HG03139 (cell line): ENCODE data around the gene UBE4B.
"Not testable (repeated sequence)": the region's sequence is repeated elsewhere in the genome, so short reads cannot be mapped to it uniquely, and the experiment has no call there.

ENCODE experiments used
- ATAC-seq: cut with Tn5 transposase; IDR thresholded peaks from one replicate; pipeline ENCODE4 v1.9.1; 2021; ENCODE audit not compliant: unreplicated experiment

UBE4B gene

DNA sequence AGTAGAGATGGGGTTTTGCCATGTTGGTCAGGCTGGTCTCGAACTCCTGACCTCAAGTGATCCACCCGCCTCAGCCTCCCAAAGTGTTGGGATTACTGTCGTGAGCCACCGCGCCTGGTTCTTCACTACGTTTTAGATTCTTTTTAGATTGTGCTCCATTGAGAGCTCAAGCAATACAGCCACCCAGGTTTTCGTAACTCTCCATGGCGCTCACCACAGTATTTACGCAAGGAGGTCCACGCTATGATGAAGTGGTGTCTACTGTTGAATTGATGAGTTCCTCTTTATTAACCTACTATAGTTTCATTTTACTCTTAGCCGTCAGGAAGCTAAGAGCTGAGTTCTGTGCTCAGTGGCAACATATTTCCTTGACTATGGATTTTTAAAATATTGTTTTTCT is 175.8 kb downstream of the UBE4B start:
- ATAC-seq, result no peak

DNA sequence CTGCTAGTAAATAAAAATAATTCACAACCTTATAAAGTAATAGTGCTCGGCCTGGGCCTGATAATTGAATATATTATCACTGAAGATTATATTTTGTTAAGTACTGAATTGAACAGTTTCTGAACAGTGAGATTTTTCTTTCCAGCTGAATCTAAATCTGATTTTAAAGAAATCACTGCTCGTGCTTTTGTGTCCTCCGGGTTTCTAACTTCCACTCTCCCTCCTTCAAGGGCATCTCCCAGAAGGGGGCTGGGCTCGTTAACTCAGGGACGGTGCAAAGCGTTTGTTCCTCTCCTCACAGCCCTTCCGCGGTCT is 176.8 kb downstream of the UBE4B start:
- no peak for ATAC-seq

DNA sequence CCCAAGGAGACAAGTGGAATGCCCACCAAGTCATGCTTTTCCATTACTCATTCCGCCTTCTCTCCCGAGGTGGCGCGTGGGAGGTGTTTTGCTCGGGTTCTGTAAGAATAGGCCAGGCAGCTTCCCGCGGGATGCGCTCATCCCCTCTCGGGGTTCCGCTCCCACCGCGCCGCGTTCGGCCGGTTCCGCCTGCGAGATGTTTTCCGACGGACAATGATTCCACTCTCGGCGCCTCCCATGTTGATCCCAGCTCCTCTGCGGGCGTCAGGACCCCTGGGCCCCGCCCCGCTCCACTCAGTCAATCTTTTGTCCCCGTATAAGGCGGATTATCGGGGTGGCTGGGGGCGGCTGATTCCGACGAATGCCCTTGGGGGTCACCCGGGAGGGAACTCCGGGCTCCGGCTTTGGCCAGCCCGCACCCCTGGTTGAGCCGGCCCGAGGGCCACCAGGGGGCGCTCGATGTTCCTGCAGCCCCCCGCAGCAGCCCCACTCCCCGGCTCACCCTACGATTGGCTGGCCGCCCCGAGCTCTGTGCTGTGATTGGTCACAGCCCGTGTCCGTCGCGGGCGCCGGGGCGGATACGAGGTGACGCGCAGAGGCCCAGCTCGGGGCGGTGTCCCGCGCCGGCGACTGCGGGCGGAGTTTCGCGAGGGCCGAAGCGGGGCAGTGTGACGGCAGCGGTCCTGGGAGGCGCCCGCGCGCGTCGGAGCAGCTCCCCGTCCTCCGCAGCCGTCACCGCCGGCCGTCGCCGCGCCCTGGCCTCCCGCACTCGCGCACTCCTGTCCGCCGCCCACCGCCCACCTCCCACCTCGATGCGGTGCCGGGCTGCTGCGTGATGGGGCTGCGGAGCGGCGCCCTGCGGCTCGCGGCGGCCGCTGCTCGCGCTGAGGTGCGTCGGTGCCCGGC is 177.4 kb downstream of the UBE4B start, which contains the start of gene KIF1B:
Gene KIF1B (plus strand): TSS at position 666 of the 906 bp plus-strand sequence. CDS start 21,759 bp downstream, outside the sequence.
- ATAC-seq, result peak; percentile 98

DNA sequence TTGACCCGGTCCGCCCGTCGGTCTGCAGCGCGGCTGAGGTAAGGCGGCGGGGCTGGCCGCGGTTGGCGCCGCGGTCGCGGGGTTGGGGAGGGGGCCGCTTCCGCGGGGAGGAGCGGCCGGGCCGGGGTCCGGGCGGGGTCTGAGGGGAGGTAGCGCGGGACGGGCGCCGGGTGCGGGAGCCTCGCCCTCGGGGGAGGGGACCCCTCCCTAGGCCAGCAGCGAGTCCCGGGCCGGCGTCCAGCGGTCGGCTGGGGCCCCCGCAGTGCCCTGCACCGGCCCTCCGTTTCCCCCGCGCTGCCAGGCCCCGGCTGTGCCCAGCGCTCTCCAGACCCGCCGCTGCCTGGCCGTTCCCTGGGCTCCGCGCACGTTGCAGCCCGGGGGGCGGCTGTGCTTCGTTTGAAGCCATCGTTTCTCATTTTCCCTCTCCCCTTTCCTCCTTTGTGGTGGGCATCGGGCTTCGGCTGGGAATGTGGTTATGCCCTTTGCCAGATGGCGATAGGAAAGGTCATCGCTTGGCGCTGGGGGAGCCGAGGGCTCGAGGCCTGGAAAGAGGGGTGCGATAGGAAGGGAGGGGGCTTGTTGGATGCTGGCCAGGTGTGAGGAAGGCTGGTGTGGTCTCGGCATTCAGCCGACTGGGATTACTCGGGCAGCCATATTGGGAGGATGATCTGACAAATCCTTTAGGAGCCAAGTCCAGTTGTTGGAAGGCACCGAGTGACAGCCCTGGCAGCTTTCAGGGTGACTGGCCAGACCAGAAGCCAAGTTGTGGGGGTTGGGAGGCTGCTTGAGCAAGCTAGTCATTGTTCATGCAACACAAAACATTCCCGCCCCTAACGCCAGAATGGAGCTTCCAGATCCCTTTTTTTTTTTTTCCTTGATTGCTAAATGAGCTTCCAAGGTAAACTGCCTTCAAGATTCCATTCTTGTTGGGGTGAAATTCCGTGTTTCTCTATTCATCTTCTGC is 178.4 kb downstream of the UBE4B start:
- ATAC-seq, result peak; percentile 12

DNA sequence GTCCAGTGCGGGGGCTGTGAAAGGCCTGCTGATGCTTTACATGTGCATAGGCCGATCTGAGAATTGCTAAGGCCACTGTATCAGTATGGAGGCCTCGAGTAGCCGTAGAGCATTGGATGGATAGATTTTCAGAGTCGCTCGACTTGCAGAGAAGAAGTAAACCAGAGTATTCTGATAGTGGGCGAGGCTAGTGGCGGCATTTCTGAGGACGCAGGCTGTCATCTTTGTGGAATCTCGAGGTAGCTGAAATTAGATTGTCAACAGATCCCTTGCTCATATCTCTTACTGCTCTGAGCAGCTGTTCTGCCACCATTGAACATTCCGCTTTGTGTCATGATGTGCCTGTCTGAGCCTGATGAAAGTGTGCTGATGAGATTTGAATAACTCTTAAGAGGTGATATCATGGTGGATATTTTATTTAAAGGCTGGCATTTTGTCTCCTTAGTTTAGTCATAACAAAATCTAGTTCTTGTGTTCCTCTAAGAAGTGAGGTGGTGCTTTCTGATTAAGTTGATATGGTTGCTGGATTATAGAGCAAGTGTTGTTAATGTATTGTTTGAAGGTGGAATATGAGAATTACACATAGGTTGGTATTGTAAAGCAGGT is 179.2 kb downstream of the UBE4B start:
- ATAC-seq, result no peak

DNA sequence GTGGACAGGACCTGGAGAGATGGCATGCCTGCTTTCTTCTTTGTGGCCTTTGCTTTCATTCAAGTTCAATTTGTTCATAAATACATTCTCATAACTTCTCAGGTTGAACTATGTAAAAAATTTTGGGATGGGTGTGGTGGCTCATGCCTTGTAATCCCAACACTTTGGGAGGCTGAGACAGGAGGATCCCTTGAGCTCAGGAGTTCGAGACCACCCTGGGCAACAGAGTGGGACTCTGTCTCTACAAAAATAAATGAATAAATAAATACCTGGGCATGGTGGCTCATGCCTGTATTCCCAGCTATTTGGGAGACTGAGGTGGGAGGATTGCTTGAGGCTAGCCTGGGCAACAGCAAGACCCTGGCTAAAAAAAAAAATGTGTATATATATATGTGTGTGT is 179.7 kb downstream of the UBE4B start:
- no peak for ATAC-seq

DNA sequence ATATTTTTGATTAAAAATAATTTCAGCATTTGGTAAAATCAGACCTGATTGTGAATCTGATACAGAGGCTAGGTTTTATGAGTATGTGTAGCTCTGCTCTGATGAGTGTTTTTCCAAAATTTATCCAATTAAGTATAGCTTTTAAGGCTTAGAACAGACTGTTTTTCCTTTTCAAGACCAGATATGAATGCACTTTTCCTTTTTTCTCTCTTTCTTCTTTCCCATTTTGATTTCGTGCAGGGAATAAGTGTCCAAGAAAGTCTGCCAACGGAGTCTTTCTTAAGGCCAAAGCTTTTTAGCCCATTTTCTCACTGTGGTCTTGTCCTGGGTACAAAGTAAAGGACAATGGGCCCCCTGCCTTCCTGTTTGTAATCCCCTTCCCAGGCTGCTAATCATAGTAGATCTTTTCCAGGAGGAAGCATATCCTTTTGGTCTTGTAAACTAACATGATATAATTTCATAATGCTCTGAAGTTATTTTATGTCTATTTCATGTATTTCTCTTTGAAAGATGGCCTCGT is 180.5 kb downstream of the UBE4B start:
- ATAC-seq, result no peak

DNA sequence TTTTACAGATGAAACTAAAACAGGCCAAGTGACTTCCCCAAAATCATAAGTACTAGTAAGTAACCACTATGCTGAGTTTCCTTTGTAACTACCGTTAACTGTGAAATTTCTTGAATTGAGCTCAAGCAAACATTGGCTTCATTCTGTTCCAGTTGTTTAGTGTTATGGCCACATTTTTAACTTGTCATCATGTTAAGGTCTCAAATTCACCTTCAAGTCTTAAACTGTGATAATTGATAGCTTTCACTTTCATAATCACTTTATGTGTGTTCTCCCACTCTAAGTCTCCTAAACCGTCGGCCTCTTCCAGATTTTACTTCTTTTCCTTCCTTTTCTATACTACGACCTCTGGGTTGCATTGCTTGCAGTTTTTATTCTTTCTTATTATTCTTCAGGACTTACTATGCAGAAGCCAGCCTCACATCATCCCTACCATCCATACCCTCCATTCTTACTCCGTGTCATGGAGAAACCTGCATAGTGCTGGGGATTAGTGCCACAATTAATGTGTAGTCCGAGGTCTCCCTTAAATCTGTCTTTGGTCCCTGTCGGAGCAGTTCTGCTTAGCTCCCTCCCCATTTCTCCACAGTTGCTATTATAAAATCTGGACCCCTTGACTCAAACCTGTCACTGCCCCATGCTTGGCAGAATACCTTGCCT is 183.5 kb downstream of the UBE4B start:
- no peak for ATAC-seq

DNA sequence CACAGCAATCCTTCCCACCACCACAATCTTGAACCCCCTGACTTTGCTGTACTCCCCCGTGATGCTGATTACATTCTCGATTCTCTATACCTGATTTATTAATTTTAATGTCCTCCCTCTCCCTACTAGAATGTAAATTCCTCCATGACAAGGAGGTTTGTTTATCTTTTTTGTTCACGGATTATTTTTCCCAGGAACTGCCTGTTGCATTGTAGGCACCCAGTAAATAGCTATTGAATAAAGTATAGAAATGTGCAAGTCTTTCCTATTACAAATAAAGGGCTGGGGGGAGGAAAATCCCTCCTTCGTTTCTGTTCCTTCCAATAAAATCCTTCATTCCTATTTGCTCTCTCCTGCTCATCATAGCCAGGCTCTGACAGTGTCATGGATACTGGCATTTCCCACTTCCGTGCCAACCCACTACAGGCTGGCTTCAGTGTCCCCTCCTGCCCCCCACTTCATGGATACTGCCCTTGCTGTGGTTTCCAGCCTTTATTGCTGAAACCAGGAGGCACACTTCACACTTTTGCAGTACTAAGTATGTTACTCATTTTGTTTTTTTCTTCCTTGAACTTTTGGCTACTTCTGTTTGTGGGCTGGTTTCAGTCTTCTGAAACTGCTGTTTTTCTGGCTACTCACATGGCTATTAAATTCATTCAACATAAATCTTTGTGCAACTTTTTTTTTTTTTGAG is 185.1 kb downstream of the UBE4B start:
- ATAC-seq, result no peak

DNA sequence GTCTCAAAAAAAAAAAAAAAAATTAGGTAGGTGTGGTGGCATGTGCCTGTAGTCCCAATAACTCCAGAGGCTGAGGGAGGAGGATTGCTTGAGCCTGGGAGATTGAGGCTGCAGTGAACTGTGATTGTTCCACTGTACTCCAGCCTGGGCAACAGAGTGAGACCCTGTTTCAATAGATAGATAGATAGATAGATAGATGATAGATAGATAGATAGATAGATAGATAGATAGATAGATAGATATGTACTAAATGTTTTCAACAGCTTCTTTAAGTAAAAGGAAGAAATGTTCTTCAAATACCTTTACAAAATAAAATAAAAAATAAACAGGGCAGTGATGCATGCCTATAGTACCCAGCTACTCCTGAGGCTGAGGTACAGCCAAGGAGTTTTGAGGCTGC is 187.4 kb downstream of the UBE4B start:
- ATAC-seq, result no peak

DNA sequence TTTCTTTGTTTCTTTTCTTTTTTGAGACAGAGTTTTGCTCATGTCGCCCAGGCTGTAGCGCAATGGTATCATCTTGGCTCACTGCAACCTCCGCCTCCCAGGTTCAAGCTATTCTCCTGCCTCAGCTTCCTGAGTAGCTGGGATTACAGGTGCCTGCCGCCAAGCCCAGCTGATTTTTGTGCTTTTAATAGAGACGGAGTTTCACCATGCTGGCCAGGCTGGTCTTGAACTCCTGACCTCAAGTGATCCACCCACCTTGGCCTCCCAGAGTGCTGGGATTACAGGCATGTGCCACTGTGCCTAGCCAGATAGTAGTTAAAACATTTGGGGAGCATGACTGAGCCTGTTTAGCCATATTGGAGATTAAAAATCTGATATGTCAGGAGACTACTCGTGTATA is 187.9 kb downstream of the UBE4B start:
- ATAC-seq, result not testable (repeated sequence)

DNA sequence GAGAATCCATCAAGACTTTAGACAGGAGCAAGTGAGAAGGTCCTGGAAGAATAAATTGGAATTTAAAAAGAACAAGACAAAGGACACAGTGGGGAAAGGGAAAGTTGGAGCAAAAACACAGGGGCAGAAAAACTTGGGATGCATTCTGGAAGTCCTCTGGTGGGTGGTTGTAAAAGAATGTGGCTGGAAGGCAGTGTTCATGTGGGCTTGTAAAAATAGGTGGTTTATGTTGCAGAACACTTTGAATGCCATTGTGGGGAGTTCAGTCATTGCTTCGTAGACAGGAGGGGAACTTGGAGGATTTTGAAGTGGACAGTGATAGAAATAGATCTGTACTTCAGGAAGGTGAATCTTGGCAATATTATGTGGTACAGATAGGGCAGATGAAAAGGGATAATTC is 192.8 kb downstream of the UBE4B start:
- ATAC-seq, result no peak

DNA sequence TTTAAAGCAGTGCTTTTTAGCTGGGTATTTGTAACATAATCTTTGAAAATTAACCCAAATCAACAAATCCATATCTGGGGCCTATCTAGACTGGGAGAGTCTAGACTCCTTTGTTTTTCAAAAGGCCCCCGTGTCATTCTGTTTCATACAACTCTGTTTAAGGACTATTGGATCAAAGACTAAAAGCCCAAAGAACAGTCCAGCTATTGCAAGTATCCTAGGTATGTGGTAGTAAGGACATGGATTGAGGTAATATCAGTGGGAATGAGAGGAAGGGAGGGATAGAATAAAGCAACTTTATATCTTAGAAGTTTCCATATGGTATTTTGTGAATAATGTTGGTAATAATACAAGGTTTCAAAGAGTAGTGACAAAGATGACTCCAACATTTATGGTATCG is 195.8 kb downstream of the UBE4B start:
- ATAC-seq, result no peak

DNA sequence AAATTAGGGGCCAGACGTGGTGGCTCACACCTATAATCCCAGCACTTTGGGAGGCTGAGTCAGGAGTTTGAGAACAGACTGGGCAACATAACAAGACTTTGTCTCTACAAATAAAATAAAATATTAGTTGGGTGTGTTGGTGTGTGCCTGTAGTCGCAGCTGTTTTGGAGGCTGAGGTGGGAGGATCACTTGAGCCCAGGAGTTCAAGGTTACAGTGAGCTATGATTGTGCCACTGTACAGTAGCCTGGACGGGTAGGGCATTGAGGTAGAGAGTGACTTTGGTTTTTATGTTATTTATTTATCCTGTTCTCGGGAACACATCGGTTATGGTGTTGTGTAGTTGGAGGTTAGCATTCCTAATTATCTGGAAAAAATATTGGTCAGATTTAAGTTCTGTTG is 197.1 kb downstream of the UBE4B start:
- no peak for ATAC-seq
